Measurements from ENCODE around the gene RPS21. TPM values are rescaled to one million over a fixed set of nuclear protein-coding genes. Genes with fewer than 3 reads are reported as not detected.

The RPS21 gene
- total and polyA plus RNA-seq, 11 donors, result 434 to 3,051 (median 712) TPM

- Histone ChIP-seq H3K27me3 (no peaks in the 10 kb centered on the region), H3K9me3 (peaks cover 0 to 11% (median 0%) of the 10 kb centered on the region in 12 donors), H3K4me1 (peaks cover 18 to 39% (median 29%) of the 10 kb centered on the region in 12 donors), H3K36me3 (peaks cover 0 to 58% (median 39%) of the 10 kb centered on the region in 9 donors), H3K27ac (peak overlapping the region in 1 of 12 donors; percentile 92), H3K4me3 (no peak overlapping the region)
- DNase-seq (peak in 3 of 5 donors; percentile 19 to 58 (median 20)), ATAC-seq (no peak)
- WGBS, 4 donors, result 85 to 92% (median 88%) methylated on average over 21 to 23 of the region's 23 CpGs
- no peak for TF ChIP-seq POLR2A (IDR thresholded peaks at IDR 0.05)
- TF ChIP-seq, protein P1, sequence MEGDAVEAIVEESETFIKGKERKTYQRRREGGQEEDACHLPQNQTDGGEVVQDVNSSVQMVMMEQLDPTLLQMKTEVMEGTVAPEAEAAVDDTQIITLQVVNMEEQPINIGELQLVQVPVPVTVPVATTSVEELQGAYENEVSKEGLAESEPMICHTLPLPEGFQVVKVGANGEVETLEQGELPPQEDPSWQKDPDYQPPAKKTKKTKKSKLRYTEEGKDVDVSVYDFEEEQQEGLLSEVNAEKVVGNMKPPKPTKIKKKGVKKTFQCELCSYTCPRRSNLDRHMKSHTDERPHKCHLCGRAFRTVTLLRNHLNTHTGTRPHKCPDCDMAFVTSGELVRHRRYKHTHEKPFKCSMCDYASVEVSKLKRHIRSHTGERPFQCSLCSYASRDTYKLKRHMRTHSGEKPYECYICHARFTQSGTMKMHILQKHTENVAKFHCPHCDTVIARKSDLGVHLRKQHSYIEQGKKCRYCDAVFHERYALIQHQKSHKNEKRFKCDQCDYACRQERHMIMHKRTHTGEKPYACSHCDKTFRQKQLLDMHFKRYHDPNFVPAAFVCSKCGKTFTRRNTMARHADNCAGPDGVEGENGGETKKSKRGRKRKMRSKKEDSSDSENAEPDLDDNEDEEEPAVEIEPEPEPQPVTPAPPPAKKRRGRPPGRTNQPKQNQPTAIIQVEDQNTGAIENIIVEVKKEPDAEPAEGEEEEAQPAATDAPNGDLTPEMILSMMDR (IDR thresholded peaks at IDR 0.05), result no peak
- intact Hi-C loops (cut with DNase I), result loop anchor here in 4 of 10 donors (5.0 to 10.0 kb wide), 4 partner anchors 39 to 49 kb away; partner anchors contain the start of gene ADRM1 (in 2 of the 4)
Observed at GRCh38 chr20:62350629-62351422, 36.1 kb upstream of the RPS21 start.

DNA sequence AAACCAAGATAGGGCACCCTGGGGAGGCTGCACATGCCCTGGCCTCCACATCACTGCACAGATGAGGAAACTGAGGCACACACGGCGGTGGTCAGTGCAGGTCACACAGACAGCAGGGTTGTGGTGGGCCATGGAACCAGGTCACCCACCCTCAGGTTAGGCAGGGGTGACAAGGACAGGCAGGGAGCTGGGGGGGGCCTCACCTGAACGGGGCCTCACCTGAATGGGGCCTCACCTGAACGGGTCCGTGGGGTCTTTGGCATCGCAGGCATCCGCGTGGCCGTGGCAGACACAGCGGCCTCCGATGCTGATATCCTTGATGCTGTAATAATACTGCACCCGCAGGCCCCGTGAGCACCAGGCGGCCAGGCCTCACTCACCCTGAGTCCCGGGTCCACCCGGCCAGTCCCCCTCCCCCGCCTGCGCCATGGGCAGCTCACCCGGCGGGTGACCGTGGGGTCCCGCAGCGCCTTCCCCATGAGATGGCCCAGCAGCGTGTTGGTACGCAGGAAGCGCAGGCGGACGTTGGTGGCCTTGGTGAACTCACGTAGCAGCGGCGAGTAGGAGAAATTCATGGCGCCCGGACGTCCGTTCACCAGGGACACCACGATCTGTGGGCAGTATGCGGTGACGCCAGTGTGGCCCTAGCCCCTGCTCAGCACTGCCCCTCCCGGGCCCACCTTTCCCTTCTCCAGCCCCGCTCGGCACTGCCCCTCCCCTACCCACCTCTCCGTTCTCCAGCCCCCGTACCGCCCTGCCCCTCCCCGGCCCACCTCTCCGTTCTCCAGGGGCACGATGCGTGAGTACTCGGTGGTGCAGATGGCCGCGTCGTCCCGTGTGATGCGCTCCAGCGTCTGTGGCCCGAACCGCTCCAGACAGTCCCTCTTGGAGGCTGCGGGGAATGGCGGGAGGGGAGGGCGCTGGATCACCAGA, 35.2 kb upstream of the RPS21 start:
- Histone ChIP-seq H3K36me3 (peaks cover 0 to 49% (median 30%) of the 10 kb centered on the region in 9 donors), H3K27ac (peak overlapping the region in 10 of 12 donors; percentile 56 to 97 (median 84)), H3K9me3 (peaks cover 0 to 11% (median 0%) of the 10 kb centered on the region in 12 donors), H3K4me3 (no peak overlapping the region), H3K27me3 (no peaks in the 10 kb centered on the region), H3K4me1 (peaks cover 21 to 48% (median 38%) of the 10 kb centered on the region in 12 donors)
- intact Hi-C loops (cut with DNase I), result loop anchor here in 5 of 10 donors (2.0 to 10.0 kb wide), 5 partner anchors 25 to 49 kb away; partner anchors contain the start of gene ADRM1 (in 2 of the 5)
- TF ChIP-seq, protein P1 (IDR thresholded peaks at IDR 0.05), result no peak
- TF ChIP-seq POLR2A (IDR thresholded peaks at IDR 0.05), result no peak
- peak in 3 of 5 donors; percentile 21 to 55 (median 21) for DNase-seq
- WGBS, 4 donors, result 91 to 92% (median 91%) methylated on average over 55 to 60 of the region's 60 CpGs
- ATAC-seq, result no peak

GRCh38 chr20:62352402-62353288, 34.3 kb upstream of the RPS21 start:
- Histone ChIP-seq H3K4me1 (peaks cover 21 to 57% (median 47%) of the 10 kb centered on the region in 12 donors), H3K4me3 (no peak overlapping the region), H3K27ac (peak overlapping the region; percentile 62 to 97 (median 91)), H3K27me3 (peaks cover 0 to 4% (median 0%) of the 10 kb centered on the region in 9 donors), H3K9me3 (peaks cover 0 to 11% (median 0%) of the 10 kb centered on the region in 12 donors), H3K36me3 (peaks cover 0 to 40% (median 25%) of the 10 kb centered on the region in 9 donors)
- peak; percentile 85 to 96 (median 90) for DNase-seq
- ATAC-seq, result peak; percentile 70 to 74 (median 72)
- 49 to 69% (median 63%) methylated on average over 20 to 43 of the region's 43 CpGs for WGBS, 4 donors
- TF ChIP-seq, protein P1 (IDR thresholded peaks at IDR 0.05), result peak in 8 of 12 donors; percentile 32 to 59 (median 40)
- TF ChIP-seq POLR2A (IDR thresholded peaks at IDR 0.05), result no peak
- intact Hi-C loops (cut with DNase I), result loop anchor here in 5 of 10 donors (2.0 to 10.0 kb wide), 5 partner anchors 24 to 50 kb away; partner anchors contain the start of gene ADRM1 (in 2 of the 5)

All from heart left ventricle (tissue), 16 donors.